Astrocyte (in vitro differentiated cells and primary cell): ENCODE measurements around the gene LRIG3.

Experiments used
- EZH2 ChIP-seq: IDR thresholded peaks from 2 replicates; pipeline ENCODE4 v1.6.1; 2012; ENCODE audit warnings: mild to moderate bottlenecking, low read length, inconsistent platforms; ENCODE audit not compliant: insufficient read depth
- TF ChIP-seq, protein P1 (sequence below): IDR thresholded peaks from 2 replicates; pipeline ENCODE4 v1.5.1; 2011; ENCODE audit warnings: low read depth, mild to moderate bottlenecking, inconsistent platforms, low read length, moderate library complexity; ENCODE audit not compliant: insufficient read depth

- TF ChIP-seq, protein P1, sequence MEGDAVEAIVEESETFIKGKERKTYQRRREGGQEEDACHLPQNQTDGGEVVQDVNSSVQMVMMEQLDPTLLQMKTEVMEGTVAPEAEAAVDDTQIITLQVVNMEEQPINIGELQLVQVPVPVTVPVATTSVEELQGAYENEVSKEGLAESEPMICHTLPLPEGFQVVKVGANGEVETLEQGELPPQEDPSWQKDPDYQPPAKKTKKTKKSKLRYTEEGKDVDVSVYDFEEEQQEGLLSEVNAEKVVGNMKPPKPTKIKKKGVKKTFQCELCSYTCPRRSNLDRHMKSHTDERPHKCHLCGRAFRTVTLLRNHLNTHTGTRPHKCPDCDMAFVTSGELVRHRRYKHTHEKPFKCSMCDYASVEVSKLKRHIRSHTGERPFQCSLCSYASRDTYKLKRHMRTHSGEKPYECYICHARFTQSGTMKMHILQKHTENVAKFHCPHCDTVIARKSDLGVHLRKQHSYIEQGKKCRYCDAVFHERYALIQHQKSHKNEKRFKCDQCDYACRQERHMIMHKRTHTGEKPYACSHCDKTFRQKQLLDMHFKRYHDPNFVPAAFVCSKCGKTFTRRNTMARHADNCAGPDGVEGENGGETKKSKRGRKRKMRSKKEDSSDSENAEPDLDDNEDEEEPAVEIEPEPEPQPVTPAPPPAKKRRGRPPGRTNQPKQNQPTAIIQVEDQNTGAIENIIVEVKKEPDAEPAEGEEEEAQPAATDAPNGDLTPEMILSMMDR: no peak
- TF ChIP-seq EZH2: no peak
Observed at GRCh38 chr12:58967561-58967960, 47.3 kb upstream of the LRIG3 start.
